ENCODE data around the gene PLEKHA1. TPM values are rescaled to one million over a fixed set of nuclear protein-coding genes. Genes with fewer than 3 reads are reported as not detected.

Gene PLEKHA1
- total and polyA plus RNA-seq, 4 donors = 15.9 to 29.2 (median 22.9) TPM

DNA sequence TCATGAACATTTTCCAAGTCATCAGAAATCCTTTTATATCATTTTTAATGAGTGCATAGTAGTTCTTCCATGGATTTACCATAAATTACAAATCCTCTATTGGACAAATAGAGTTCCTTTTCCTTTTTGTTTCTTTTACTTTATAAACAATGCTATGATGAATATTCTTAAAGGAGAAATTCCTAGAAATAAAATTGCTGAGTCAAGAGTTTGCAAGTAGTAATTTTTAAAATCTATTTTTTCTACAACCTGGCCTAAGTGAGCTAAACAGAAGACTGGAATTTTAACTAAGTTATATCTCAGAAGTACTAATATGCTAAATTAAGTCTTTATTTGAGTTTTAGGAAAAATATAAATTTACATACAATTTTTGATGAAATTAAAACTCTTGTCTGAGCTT lies 38.8 kb downstream of the PLEKHA1 start:
- H3K27ac ChIP-seq (ENCODE audit: low read depth in 1 of 2, low read length in 2 of 2) = no peak overlapping the region
- peaks cover 0 to 9% (median 7%) of the 10 kb centered on the region in 4 donors for H3K36me3 ChIP-seq (ENCODE audit: control insufficient read depth in 4 of 4, insufficient read depth in 3 of 4, low read depth in 1 of 4, low read length in 3 of 4)
- TF ChIP-seq NR2F2 (IDR thresholded peaks at IDR 0.05) = no peak
- H3K27me3 ChIP-seq (ENCODE audit: control insufficient read depth in 4 of 4, insufficient read depth in 4 of 4, low read length in 3 of 4) = no peaks in the 10 kb centered on the region
- no peak for DNase-seq (ENCODE audit: low spot score)
- H3K9me3 ChIP-seq (ENCODE audit: control insufficient read depth in 4 of 4, low read length in 3 of 4) = no peaks in the 10 kb centered on the region
- H3K4me3 ChIP-seq (ENCODE audit: low read depth in 1 of 3, low read length in 3 of 3) = no peak overlapping the region
- H3K4me1 ChIP-seq (ENCODE audit: control insufficient read depth in 4 of 4, insufficient read depth in 4 of 4, low read length in 3 of 4) = no peaks in the 10 kb centered on the region
- no peak overlapping the region for H3K9ac ChIP-seq (ENCODE audit: low read depth in 1 of 2, low read length in 2 of 2)

DNA sequence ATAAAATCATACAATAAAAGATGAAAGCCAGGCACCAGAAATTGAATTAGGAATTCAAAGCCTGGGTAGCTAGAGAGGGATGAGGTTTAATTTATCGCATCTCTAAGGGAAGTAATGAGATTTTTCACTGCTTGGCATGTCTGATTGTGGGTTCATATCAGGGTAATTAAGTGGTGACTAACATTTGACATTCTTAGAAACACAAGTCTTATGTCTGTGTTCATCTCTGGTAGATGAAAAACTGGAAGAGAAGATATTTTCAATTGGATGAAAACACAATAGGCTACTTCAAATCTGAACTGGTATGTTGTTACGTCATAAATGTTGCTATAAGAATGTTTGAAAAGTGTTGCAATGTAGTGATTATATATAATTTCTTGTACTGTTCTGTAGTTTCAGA lies 43.2 kb downstream of the PLEKHA1 start:
- TF ChIP-seq, protein P1, sequence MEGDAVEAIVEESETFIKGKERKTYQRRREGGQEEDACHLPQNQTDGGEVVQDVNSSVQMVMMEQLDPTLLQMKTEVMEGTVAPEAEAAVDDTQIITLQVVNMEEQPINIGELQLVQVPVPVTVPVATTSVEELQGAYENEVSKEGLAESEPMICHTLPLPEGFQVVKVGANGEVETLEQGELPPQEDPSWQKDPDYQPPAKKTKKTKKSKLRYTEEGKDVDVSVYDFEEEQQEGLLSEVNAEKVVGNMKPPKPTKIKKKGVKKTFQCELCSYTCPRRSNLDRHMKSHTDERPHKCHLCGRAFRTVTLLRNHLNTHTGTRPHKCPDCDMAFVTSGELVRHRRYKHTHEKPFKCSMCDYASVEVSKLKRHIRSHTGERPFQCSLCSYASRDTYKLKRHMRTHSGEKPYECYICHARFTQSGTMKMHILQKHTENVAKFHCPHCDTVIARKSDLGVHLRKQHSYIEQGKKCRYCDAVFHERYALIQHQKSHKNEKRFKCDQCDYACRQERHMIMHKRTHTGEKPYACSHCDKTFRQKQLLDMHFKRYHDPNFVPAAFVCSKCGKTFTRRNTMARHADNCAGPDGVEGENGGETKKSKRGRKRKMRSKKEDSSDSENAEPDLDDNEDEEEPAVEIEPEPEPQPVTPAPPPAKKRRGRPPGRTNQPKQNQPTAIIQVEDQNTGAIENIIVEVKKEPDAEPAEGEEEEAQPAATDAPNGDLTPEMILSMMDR (IDR thresholded peaks at IDR 0.05; ENCODE audit: low read depth, low read length, missing input control) = no peak
- no peak for TF ChIP-seq NR2F2 (IDR thresholded peaks at IDR 0.05)
- TF ChIP-seq FOXA2 (IDR thresholded peaks at IDR 0.05) = no peak
- TF ChIP-seq, protein P2, sequence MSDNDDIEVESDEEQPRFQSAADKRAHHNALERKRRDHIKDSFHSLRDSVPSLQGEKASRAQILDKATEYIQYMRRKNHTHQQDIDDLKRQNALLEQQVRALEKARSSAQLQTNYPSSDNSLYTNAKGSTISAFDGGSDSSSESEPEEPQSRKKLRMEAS (IDR thresholded peaks at IDR 0.05) = no peak

DNA sequence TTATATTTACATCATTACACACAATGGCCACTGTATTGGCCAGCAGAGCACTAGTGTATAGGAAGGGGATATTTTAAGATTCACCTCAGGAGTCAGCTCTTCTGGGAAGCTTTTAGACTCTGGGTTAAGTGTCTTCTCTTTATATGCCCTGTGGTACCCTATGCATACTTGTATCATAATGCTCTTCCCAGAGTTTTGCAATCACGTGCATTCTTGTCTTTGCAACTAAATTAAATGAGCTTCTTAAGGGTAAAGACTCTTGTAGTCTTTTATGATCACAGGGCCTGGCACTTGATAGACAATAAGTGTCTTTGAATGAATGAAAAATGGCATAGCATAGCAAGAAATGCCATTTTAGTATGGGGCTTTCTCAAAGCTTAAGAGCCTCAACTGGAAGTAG lies 44.5 kb downstream of the PLEKHA1 start:
- H3K4me1 ChIP-seq (ENCODE audit: control insufficient read depth in 4 of 4, insufficient read depth in 4 of 4, low read length in 3 of 4) = no peaks in the 10 kb centered on the region
- DNase-seq (ENCODE audit: low spot score) = no peak
- H3K27me3 ChIP-seq (ENCODE audit: control insufficient read depth in 4 of 4, insufficient read depth in 4 of 4, low read length in 3 of 4) = no peaks in the 10 kb centered on the region
- no peaks in the 10 kb centered on the region for H3K9me3 ChIP-seq (ENCODE audit: control insufficient read depth in 4 of 4, low read length in 3 of 4)
- no peak overlapping the region for H3K27ac ChIP-seq (ENCODE audit: low read depth in 1 of 2, low read length in 2 of 2)
- 86% methylated on average over 1 of the region's 1 CpG for WGBS
- H3K36me3 ChIP-seq (ENCODE audit: control insufficient read depth in 4 of 4, insufficient read depth in 3 of 4, low read depth in 1 of 4, low read length in 3 of 4) = peaks cover 3 to 13% (median 7%) of the 10 kb centered on the region in 4 donors
- no peak overlapping the region for H3K9ac ChIP-seq (ENCODE audit: low read depth in 1 of 2, low read length in 2 of 2)
- H3K4me3 ChIP-seq (ENCODE audit: low read depth in 1 of 3, low read length in 3 of 3) = no peak overlapping the region
- TF ChIP-seq FOXA2 (IDR thresholded peaks at IDR 0.05) = no peak
- TF ChIP-seq NR2F2 (IDR thresholded peaks at IDR 0.05) = no peak

More for the DNA sequence above, 43.2 kb downstream of the PLEKHA1 start:
- 95% methylated on average over 2 of the region's 2 CpGs for WGBS
- Histone ChIP-seq H3K4me3 (ENCODE audit: low read depth in 1 of 3, low read length in 3 of 3) (no peak overlapping the region), H3K27me3 (ENCODE audit: control insufficient read depth in 4 of 4, insufficient read depth in 4 of 4, low read length in 3 of 4) (no peaks in the 10 kb centered on the region), H3K4me1 (ENCODE audit: control insufficient read depth in 4 of 4, insufficient read depth in 4 of 4, low read length in 3 of 4) (no peaks in the 10 kb centered on the region), H3K27ac (ENCODE audit: low read depth in 1 of 2, low read length in 2 of 2) (no peak overlapping the region), H3K9ac (ENCODE audit: low read depth in 1 of 2, low read length in 2 of 2) (no peak overlapping the region), H3K9me3 (ENCODE audit: control insufficient read depth in 4 of 4, low read length in 3 of 4) (no peaks in the 10 kb centered on the region), H3K36me3 (ENCODE audit: control insufficient read depth in 4 of 4, insufficient read depth in 3 of 4, low read depth in 1 of 4, low read length in 3 of 4) (peaks cover 3 to 13% (median 9%) of the 10 kb centered on the region in 4 donors)
- no peak for DNase-seq (ENCODE audit: low spot score)

DNA sequence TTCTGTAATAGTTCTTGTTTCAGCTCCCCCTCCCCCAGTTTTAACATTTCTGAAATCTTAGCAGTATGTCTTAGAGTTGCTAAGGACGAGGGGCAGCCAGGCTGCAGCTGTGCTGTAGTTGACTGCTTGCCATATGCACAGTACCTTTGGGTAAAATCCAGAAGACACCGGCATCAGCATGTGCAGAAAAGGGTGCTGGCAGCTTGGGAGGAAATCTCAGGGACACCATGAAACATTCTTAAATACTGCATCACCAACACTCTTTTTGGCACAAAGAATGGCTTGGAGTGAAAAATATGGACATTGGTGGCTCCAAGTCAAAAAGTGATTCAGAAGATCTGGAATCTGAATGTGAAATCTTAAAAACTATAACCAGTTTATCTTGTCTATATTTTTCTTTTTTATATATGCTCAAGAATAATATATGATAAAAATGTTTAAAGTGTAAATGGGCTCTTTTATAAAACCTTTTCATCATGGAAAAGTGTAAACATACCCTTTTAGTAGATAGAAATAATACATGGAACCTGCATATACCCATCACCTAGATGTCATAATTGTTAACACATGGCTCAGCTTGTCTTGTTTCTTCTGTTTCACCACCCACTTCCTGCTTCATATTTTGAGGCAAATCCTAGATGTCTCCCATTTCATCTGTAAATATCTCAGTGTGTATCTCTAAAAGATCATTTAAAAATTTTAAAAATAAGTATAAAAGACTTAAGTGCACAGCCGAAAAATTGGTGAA lies 45.5 kb downstream of the PLEKHA1 start:
- TF ChIP-seq GABPA (IDR thresholded peaks at IDR 0.05 in 1 of 2, conservative IDR thresholded peaks at IDR 0.05 in 1 of 2) = no peak
- TF ChIP-seq, protein P3, sequence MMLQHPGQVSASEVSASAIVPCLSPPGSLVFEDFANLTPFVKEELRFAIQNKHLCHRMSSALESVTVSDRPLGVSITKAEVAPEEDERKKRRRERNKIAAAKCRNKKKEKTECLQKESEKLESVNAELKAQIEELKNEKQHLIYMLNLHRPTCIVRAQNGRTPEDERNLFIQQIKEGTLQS (IDR thresholded peaks at IDR 0.05) = no peak
- no peak for TF ChIP-seq RXRA (IDR thresholded peaks at IDR 0.05)
- TF ChIP-seq, protein P4, sequence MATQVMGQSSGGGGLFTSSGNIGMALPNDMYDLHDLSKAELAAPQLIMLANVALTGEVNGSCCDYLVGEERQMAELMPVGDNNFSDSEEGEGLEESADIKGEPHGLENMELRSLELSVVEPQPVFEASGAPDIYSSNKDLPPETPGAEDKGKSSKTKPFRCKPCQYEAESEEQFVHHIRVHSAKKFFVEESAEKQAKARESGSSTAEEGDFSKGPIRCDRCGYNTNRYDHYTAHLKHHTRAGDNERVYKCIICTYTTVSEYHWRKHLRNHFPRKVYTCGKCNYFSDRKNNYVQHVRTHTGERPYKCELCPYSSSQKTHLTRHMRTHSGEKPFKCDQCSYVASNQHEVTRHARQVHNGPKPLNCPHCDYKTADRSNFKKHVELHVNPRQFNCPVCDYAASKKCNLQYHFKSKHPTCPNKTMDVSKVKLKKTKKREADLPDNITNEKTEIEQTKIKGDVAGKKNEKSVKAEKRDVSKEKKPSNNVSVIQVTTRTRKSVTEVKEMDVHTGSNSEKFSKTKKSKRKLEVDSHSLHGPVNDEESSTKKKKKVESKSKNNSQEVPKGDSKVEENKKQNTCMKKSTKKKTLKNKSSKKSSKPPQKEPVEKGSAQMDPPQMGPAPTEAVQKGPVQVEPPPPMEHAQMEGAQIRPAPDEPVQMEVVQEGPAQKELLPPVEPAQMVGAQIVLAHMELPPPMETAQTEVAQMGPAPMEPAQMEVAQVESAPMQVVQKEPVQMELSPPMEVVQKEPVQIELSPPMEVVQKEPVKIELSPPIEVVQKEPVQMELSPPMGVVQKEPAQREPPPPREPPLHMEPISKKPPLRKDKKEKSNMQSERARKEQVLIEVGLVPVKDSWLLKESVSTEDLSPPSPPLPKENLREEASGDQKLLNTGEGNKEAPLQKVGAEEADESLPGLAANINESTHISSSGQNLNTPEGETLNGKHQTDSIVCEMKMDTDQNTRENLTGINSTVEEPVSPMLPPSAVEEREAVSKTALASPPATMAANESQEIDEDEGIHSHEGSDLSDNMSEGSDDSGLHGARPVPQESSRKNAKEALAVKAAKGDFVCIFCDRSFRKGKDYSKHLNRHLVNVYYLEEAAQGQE (IDR thresholded peaks at IDR 0.05) = no peak
- no peak for TF ChIP-seq HNF4A (conservative IDR thresholded peaks at IDR 0.05)
- TF ChIP-seq EGR1 (IDR thresholded peaks at IDR 0.05; ENCODE audit: low read depth in 2 of 2) = no peak
- no peak for TF ChIP-seq SP1 (IDR thresholded peaks at IDR 0.05)
- no peak for TF ChIP-seq FOXA1 (IDR thresholded peaks at IDR 0.05)
- TF ChIP-seq, protein P1 (IDR thresholded peaks at IDR 0.05; ENCODE audit: low read depth, low read length, missing input control) = no peak
- TF ChIP-seq RAD21 (IDR thresholded peaks at IDR 0.05) = no peak
- no peak for TF ChIP-seq NR2F2 (IDR thresholded peaks at IDR 0.05)
- no peak for TF ChIP-seq FOXA2 (IDR thresholded peaks at IDR 0.05)
- no peak for TF ChIP-seq YY1 (IDR thresholded peaks at IDR 0.05)
- Histone ChIP-seq H3K27ac (ENCODE audit: low read depth in 1 of 2, low read length in 2 of 2) (no peak overlapping the region), H3K4me3 (ENCODE audit: low read depth in 1 of 3, low read length in 3 of 3) (no peak overlapping the region), H3K9me3 (ENCODE audit: control insufficient read depth in 4 of 4, low read length in 3 of 4) (no peaks in the 10 kb centered on the region), H3K9ac (ENCODE audit: low read depth in 1 of 2, low read length in 2 of 2) (no peak overlapping the region), H3K27me3 (ENCODE audit: control insufficient read depth in 4 of 4, insufficient read depth in 4 of 4, low read length in 3 of 4) (no peaks in the 10 kb centered on the region), H3K36me3 (ENCODE audit: control insufficient read depth in 4 of 4, insufficient read depth in 3 of 4, low read depth in 1 of 4, low read length in 3 of 4) (peaks cover 3 to 13% (median 6%) of the 10 kb centered on the region in 4 donors), H3K4me1 (ENCODE audit: control insufficient read depth in 4 of 4, insufficient read depth in 4 of 4, low read length in 3 of 4) (no peaks in the 10 kb centered on the region)
- no peak for DNase-seq (ENCODE audit: low spot score)
- 91% methylated on average over 3 of the region's 3 CpGs for WGBS

Data from liver (tissue), 9 donors.